Colonic mucosa (tissue), 4 donors: ENCODE data around the gene TTC21A. TPM values are rescaled to one million over a fixed set of nuclear protein-coding genes. Genes with fewer than 3 reads are reported as not detected.
A peak's percentile ranks its signal among the peaks of the same experiment; 100 is the strongest.

ENCODE experiments used
- DNase-seq: peaks from one replicate; pipeline ENCODE4 v3.0.0-alpha.2; 2020
- H3K27ac ChIP-seq: fragments of 200-600 bp; one replicate; pipeline ENCODE4 v1.8.0; 2021
- H3K27me3 ChIP-seq: fragments of 200-600 bp; one replicate; pipeline ENCODE4 v1.8.0; 2021
- H3K36me3 ChIP-seq: fragments of 200-600 bp; one replicate; pipeline ENCODE4 v1.8.0; 2021
- H3K4me1 ChIP-seq: fragments of 200-600 bp; one replicate; pipeline ENCODE4 v1.8.0; 2021; ENCODE audit warnings: mild to moderate bottlenecking
- H3K4me3 ChIP-seq: fragments of 200-600 bp; one replicate; pipeline ENCODE4 v1.8.0; 2021
- H3K9ac ChIP-seq, 2 donors: one replicate each; pipeline ENCODE4 v1.7.0; 2013; ENCODE audit warnings: control low read depth in 2 of 2, low read depth in 2 of 2, low read length in 2 of 2
- H3K9me3 ChIP-seq: fragments of 200-600 bp; one replicate; pipeline ENCODE4 v1.8.0; 2021
- intact Hi-C: fragments of 100-400 bp; cut with DNase I; formaldehyde crosslinking; loops from one replicate; pipeline ENCODE4 v1.14.1; 2022
- total RNA-seq, 2 donors: library from RNA; stranded (reverse); fragmentation: NEBNext Ultra II Directional in 1 of 2; extraction: Animal tissue kit (Norgen Biotek cat#: 25700) in 1 of 2; gene quantifications; one replicate each; pipeline ENCODE4 v1.2.1, GENCODE V29; 2021
- TF ChIP-seq, protein P1 (sequence below): fragments of 200-600 bp; IDR thresholded peaks from one replicate; pipeline ENCODE4 v1.8.0; 2022; ENCODE audit warnings: antibody characterized with exemption, mild to moderate bottlenecking
- donor health status: healthy.
- donor health status: DM: no; HTN: no; CAD: no.
- donor health status: DM: no; HTN: no; CAD: no.

TTC21A gene
- total RNA-seq, 2 donors from 2014 or later, result 2.8 to 6.1 TPM

DNA sequence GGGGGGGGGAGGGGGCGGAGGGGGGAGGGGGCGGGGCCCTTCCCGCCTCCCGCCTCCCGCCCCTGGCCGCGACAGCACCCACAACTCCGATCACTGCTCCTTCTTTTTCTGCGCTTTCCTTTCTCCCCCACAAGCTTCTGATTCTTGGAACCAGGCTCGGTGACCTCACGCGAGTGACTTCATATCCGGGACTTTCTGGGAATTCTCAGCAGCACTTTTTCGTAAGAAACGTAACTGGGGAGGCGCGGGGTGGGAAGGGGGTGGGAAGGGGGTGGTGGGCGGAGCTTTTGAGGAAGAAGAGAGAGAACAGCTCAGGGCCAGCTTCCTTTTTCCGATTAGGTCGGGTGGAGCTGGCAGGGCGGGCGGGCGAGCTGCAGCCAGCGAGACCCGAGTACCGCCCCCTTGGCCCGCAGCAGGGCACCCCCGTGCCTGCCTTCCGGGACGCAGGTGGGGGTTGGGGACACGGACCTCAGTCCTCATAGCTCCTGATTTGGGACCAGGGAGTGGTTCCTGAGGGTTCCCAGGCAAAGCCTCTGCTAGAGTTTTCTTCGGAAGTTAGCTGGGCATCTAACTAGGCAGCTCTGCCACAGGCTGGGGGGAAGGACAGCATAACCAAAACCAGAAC, 70.3 kb downstream of the TTC21A start:
- peak; percentile 87 for DNase-seq
- peak overlapping the region; percentile 40 for H3K4me3 ChIP-seq
- H3K9me3 ChIP-seq, result no peaks in the 10 kb centered on the region
- no peaks in the 10 kb centered on the region for H3K27me3 ChIP-seq
- peak overlapping the region; percentile 78 for H3K27ac ChIP-seq
- peaks cover 5% of the 10 kb centered on the region for H3K4me1 ChIP-seq
- intact Hi-C loops, result loop anchor here (5.0 kb wide), 1 partner anchor 36 kb away; no protein-coding TSS in a partner anchor
- H3K36me3 ChIP-seq, result no peaks in the 10 kb centered on the region
- H3K9ac ChIP-seq, result peak overlapping the region; percentile 72 to 81
- TF ChIP-seq, protein P1, sequence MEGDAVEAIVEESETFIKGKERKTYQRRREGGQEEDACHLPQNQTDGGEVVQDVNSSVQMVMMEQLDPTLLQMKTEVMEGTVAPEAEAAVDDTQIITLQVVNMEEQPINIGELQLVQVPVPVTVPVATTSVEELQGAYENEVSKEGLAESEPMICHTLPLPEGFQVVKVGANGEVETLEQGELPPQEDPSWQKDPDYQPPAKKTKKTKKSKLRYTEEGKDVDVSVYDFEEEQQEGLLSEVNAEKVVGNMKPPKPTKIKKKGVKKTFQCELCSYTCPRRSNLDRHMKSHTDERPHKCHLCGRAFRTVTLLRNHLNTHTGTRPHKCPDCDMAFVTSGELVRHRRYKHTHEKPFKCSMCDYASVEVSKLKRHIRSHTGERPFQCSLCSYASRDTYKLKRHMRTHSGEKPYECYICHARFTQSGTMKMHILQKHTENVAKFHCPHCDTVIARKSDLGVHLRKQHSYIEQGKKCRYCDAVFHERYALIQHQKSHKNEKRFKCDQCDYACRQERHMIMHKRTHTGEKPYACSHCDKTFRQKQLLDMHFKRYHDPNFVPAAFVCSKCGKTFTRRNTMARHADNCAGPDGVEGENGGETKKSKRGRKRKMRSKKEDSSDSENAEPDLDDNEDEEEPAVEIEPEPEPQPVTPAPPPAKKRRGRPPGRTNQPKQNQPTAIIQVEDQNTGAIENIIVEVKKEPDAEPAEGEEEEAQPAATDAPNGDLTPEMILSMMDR, result no peak

DNA sequence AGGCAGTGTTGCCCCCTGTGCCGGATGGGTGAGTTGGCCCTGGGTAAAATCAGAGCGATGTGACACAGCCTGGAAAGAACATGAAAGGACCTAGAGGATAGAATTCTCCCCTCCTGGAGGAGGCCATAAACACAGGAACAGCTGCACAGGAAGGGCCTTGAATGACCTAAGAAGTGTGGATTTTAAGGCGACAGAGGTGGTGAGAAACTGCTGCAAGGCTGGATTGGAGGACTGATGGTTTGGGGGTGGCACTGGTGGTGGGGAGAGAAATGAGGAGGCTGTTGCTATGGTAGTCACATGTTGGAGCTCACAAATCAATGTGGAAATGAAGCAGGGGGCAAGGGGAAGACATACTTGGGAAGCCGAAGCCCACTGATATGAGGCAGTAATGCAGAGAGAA, 71.1 kb downstream of the TTC21A start:
- intact Hi-C loops, result loop anchor here (5.0 kb wide), 1 partner anchor 36 kb away; no protein-coding TSS in a partner anchor
- no peak for DNase-seq
- Histone ChIP-seq H3K36me3 (no peaks in the 10 kb centered on the region), H3K27me3 (no peaks in the 10 kb centered on the region), H3K4me3 (no peak overlapping the region), H3K9me3 (no peaks in the 10 kb centered on the region), H3K27ac (peak overlapping the region; percentile 78), H3K9ac (peak overlapping the region; percentile 72 to 81), H3K4me1 (peaks cover 5% of the 10 kb centered on the region)
- TF ChIP-seq, protein P1, result no peak

DNA sequence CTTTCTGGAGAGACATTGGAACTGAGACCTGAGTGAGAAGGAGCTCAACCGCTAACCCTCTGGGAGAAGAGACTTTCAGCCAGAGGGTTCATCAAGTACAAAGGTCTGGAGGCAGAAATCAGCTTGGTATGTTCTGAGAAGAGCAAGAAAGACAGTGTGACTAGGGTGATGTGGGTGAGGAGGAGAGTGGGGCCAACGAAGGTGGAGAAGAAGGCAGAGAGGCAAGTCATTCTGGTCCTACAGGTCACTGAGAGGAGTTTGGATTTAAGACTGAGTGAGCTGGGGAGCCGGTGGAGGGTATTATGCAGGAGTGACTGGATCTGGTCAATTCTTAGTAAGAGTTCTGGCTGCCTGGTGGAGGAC, 72.7 kb downstream of the TTC21A start:
- Histone ChIP-seq H3K4me3 (no peak overlapping the region), H3K27me3 (no peaks in the 10 kb centered on the region), H3K9ac (peak overlapping the region; percentile 59 to 83), H3K9me3 (no peaks in the 10 kb centered on the region), H3K36me3 (no peaks in the 10 kb centered on the region), H3K4me1 (peaks cover 5% of the 10 kb centered on the region), H3K27ac (peak overlapping the region; percentile 34)
- TF ChIP-seq, protein P1, result no peak
- DNase-seq, result no peak
- intact Hi-C loops, result no loop called here

DNA sequence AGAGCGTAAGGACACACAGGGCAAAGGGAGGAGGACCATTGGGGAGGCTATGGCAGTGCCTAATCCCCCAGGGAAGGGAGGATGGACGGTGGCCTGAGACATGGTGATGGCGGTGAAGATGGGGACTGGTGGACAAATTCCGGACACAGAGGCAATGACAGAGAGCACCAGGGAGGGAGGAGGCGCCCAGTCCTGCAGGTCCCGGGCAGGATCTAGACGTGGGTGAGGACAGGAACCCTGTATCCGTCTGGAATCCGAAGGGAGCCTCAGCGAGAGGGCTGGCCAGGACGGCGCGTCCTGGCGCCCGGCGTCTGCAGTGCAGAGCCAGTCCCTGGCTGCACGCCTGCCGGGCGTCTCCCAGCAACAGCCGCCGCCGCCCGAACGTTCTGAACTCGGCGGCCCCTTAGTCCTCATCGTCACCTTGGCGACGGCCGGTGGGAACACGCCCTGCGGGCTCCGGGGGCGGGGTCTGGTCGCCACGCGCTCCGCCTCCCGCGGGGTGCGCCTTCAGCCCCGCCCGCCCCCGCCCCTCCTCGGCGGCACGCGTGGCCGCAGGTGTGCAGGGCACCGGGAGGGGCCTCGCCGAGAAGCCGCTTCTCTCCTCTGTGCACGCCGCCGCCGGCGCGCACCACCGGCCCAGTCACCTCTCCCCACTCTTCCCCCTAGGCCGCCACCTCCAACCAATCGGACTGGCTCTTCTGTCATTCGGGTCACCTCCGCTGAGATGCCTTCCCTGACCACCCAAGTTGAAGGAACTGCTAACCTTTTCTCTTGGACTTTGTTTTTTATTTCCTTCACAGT, 73.3 kb downstream of the TTC21A start:
- Histone ChIP-seq H3K9ac (peak overlapping the region; percentile 60 to 83), H3K4me3 (peak overlapping the region; percentile 19), H3K27ac (peak overlapping the region; percentile 34), H3K9me3 (no peaks in the 10 kb centered on the region), H3K36me3 (no peaks in the 10 kb centered on the region), H3K27me3 (no peaks in the 10 kb centered on the region), H3K4me1 (peaks cover 5% of the 10 kb centered on the region)
- TF ChIP-seq, protein P1, result no peak
- peak; percentile 95 for DNase-seq
- intact Hi-C loops, result no loop called here

DNA sequence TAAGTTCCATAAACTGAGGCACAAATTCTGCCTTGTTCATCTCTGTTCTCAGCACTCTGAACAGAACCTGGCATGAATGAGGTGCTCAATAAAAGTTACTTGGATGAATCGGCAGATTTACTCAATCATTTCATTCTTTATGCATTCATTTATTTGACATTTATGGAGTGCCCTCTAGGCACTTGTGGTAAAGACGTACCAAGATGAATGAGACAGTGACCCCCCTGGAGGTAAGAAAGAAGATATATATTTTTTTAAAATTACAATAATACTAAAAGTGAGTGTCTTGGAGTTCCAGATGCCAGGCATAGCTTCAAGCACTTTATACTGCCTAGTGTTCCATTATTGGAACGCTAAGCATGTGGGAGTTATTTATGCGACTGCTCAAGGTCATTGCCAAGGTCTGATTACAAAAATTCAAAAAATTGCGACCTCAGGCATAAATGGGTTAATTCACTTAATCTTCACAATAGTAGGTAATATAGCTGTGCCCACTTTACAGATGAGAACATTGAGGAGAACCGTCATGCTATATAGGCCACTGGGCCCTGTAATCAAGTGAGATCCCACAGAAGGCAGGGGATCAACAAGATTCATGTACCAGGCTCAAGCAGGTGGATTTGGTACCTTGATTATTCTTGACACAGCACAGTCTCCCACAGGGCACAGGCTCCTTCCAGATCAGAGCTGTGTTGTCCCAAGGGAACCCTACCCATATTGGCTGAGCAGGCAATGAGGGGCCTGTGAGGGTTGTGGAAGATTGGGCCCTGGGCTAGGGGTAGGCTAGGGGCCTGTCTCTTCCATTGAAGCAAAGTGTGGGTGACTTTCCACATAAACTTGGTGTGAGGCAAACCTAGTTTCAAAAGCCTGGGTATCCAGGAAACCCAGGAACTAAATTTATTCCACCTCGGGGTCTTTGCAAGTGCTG, 74.2 kb downstream of the TTC21A start:
- intact Hi-C loops, result no loop called here
- Histone ChIP-seq H3K4me1 (peaks cover 5% of the 10 kb centered on the region), H3K4me3 (no peak overlapping the region), H3K36me3 (no peaks in the 10 kb centered on the region), H3K9me3 (no peaks in the 10 kb centered on the region), H3K9ac (peak overlapping the region; percentile 48 to 60), H3K27ac (peak overlapping the region; percentile 34), H3K27me3 (no peaks in the 10 kb centered on the region)
- TF ChIP-seq, protein P1, result no peak
- DNase-seq, result no peak
